Panc1 (cell line): ENCODE measurements around the gene PDCL2. TPM values are rescaled to one million over a fixed set of nuclear protein-coding genes. Genes with fewer than 3 reads are reported as not detected.

ENCODE experiments used
- ATAC-seq: fragments of 200-7000 bp; cut with Tn5 transposase; 2 replicates; pipeline ENCODE4 v1.9.1; 2020; ENCODE audit warnings: mild to moderate bottlenecking, moderate library complexity
- BruUV-seq: library from RNA; stranded (reverse); fragments of 400-500 nt; replicated peaks from 2 replicates; lab custom pipeline; 2021; lab: Mats Ljungman, UMichigan
- CTCF ChIA-PET: fragments of 300-600 bp; sonication (Branson Sonifier 250); formaldehyde crosslinking; loops from one replicate; lab custom pipeline; 2022; ENCODE audit warnings: antibody characterized with exemption; lab: Charles Lee
- POLR2A ChIA-PET: fragments of 300-600 bp; sonication (Branson Sonifier 250); formaldehyde crosslinking; loops from one replicate; lab custom pipeline; 2022; ENCODE audit warnings: antibody characterized with exemption; lab: Charles Lee
- DNase-seq: peaks from one replicate; pipeline ENCODE4 v3.0.0-alpha.2; 2010; ENCODE audit warnings: low read depth, low spot score
- H3K27ac ChIP-seq: 2 replicates; pipeline ENCODE4 v1.5.1; 2011; ENCODE audit warnings: mild to moderate bottlenecking, low read length, inconsistent platforms
- H3K27me3 ChIP-seq: fragments of 200-500 bp; sonication (Bioruptor generic); 2 replicates; pipeline ENCODE4 v1.6.0; 2014; ENCODE audit warnings: low read length, inconsistent platforms; ENCODE audit not compliant: control insufficient read depth, insufficient read depth
- H3K36me3 ChIP-seq: fragments of 200-500 bp; sonication (Bioruptor generic); 2 replicates; pipeline ENCODE4 v1.5.1; 2014; ENCODE audit warnings: inconsistent platforms, mild to moderate bottlenecking, low read length, moderate library complexity; ENCODE audit not compliant: control insufficient read depth, insufficient read depth
- H3K4me1 ChIP-seq: 2 replicates; pipeline ENCODE4 v1.5.1; 2011; ENCODE audit warnings: inconsistent platforms, mild to moderate bottlenecking, low read length, moderate library complexity; ENCODE audit not compliant: control insufficient read depth, insufficient read depth
- H3K4me3 ChIP-seq, 2 experiments: 2 replicates each; pipeline ENCODE4 v1.5.1; 2011 to 2012; ENCODE audit warnings: low read depth in 2 of 2, low read length in 2 of 2, mild to moderate bottlenecking in 2 of 2, inconsistent platforms in 1 of 2, moderate library complexity in 1 of 2
- H3K9me3 ChIP-seq: fragments of 200-500 bp; sonication (Bioruptor generic); 2 replicates; pipeline ENCODE4 v1.5.1; 2014; ENCODE audit warnings: low read depth, mild to moderate bottlenecking, inconsistent platforms, low read length, moderate library complexity; ENCODE audit not compliant: control insufficient read depth, insufficient read depth
- CTCF ChIP-seq: fragments of 450-650 bp; IDR thresholded peaks from 2 replicates; pipeline ENCODE4 v1.5.1; 2017; ENCODE audit warnings: mild to moderate bottlenecking
- POLR2AphosphoS5 ChIP-seq: IDR thresholded peaks from 2 replicates; pipeline ENCODE4 v1.6.1; 2012; ENCODE audit warnings: mild to moderate bottlenecking, low read depth, low read length, moderate library complexity
- REST ChIP-seq, 2 experiments: IDR thresholded peaks; 2 replicates each; pipeline ENCODE4 v1.6.1; 2011 to 2012; ENCODE audit warnings: low read depth in 2 of 2, control low read depth in 1 of 2, low read length in 1 of 2, mild to moderate bottlenecking in 1 of 2, moderate library complexity in 1 of 2; ENCODE audit not compliant: insufficient read depth in 1 of 2
- SIN3A ChIP-seq: IDR thresholded peaks from 2 replicates; pipeline ENCODE4 v1.6.1; 2012; ENCODE audit warnings: low read depth, mild to moderate bottlenecking, low read length, moderate library complexity, borderline replicate concordance; ENCODE audit not compliant: insufficient read depth
- TCF7L2 ChIP-seq: IDR thresholded peaks from 2 replicates; pipeline ENCODE4 v1.6.1; 2011; ENCODE audit warnings: mild to moderate bottlenecking, low read depth, low read length, inconsistent platforms
- in situ Hi-C: cut with HindIII; loops from 2 replicates; pipeline ENCODE4 v1.10.0; 2016; ENCODE audit warnings: low sequenced_read_pairs, low pct_unique_long_range_greater_than_20kb
- intact Hi-C: fragments of 100-400 bp; cut with micrococcal nuclease; formaldehyde crosslinking; loops from one replicate; pipeline ENCODE4 v1.10.0; 2022; ENCODE audit not compliant: unreplicated experiment
- total RNA-seq: library from RNA; stranded (reverse); gene quantifications from one replicate; pipeline ENCODE4 v1.2.1, GENCODE V29; 2021; ENCODE audit not compliant: unreplicated experiment

PDCL2 gene
- total RNA-seq, 1 experiment from 2014 or later = not detected

GRCh38 chr4:55615008-55615407 is 23.0 kb upstream of the PDCL2 start:
- DNase-seq = no peak
- POLR2A ChIA-PET = no interaction called here
- H3K9me3 ChIP-seq = no peaks in the 10 kb centered on the region
- CTCF ChIA-PET = no interaction called here
- no peak for TF ChIP-seq TCF7L2
- no peak for ATAC-seq
- no peaks in the 10 kb centered on the region for H3K36me3 ChIP-seq
- H3K4me3 ChIP-seq = no peak overlapping the region
- no peaks in the 10 kb centered on the region for H3K27me3 ChIP-seq
- in situ Hi-C loops (no loop called here), intact Hi-C loops (no loop called here)
- no TSS peak for BruUV-seq
- H3K4me1 ChIP-seq = no peaks in the 10 kb centered on the region
- H3K27ac ChIP-seq = no peak overlapping the region

GRCh38 chr4:55613621-55614020 is 21.6 kb upstream of the PDCL2 start:
- H3K9me3 ChIP-seq = no peaks in the 10 kb centered on the region
- no peak overlapping the region for H3K4me3 ChIP-seq
- H3K27me3 ChIP-seq = no peaks in the 10 kb centered on the region
- ATAC-seq (no peak), DNase-seq (no peak)
- intact Hi-C loops = no loop called here
- H3K4me1 ChIP-seq = no peaks in the 10 kb centered on the region
- TF ChIP-seq TCF7L2 = no peak
- no peak for TF ChIP-seq CTCF
- H3K27ac ChIP-seq = no peak overlapping the region
- in situ Hi-C loops = no loop called here
- no peaks in the 10 kb centered on the region for H3K36me3 ChIP-seq
- ChIA-PET POLR2A (interaction anchor here (0.6 kb wide), 1 partner anchor 38 kb away, joined by 9 read pairs; no protein-coding TSS in a partner anchor), CTCF (no interaction called here)
- no TSS peak for BruUV-seq

GRCh38 chr4:55612341-55612740 is 20.3 kb upstream of the PDCL2 start:
- ATAC-seq = no peak
- POLR2A ChIA-PET = no interaction called here
- Histone ChIP-seq H3K9me3 (no peaks in the 10 kb centered on the region), H3K4me1 (no peaks in the 10 kb centered on the region), H3K36me3 (no peaks in the 10 kb centered on the region), H3K4me3 (no peak overlapping the region), H3K27ac (no peak overlapping the region), H3K27me3 (no peaks in the 10 kb centered on the region)
- intact Hi-C loops = no loop called here
- no peak for TF ChIP-seq CTCF
- no peak for TF ChIP-seq TCF7L2
- no peak for TF ChIP-seq REST (IDR thresholded peaks at IDR 0.05; ENCODE audit: insufficient read depth in 1 of 2, low read depth in 2 of 2, low read length in 1 of 2)
- no peak for TF ChIP-seq POLR2AphosphoS5
- TF ChIP-seq SIN3A = no peak
- CTCF ChIA-PET = no interaction called here
- no TSS peak for BruUV-seq
- in situ Hi-C loops = no loop called here
- DNase-seq = no peak
